Adrenal gland (tissue), 12 donors: ENCODE measurements around the gene CCDC201. TPM values are rescaled to one million over a fixed set of nuclear protein-coding genes. Genes with fewer than 3 reads are reported as not detected.

Experiments used
- DNase-seq, 7 donors: peaks; one replicate each; pipeline ENCODE4 v3.0.0-alpha.2; 2019 to 2020
- H3K27ac ChIP-seq, 5 donors: fragments of 200-600 bp; sonication (generic) in 4 of 5; 1 replicate in 3 of 5; 2 replicates in 2 of 5; pipeline versions ENCODE4 v1.5.1 to v1.8.0; 2016 to 2020; ENCODE audit warnings: mild to moderate bottlenecking in 1 of 5
- H3K27me3 ChIP-seq: fragments of 200-600 bp; 2 replicates; pipeline ENCODE4 v1.8.0; 2021
- H3K36me3 ChIP-seq, 2 donors: fragments of 200-600 bp; replicated peaks in 1 of 2; 1 replicate in 1 of 2; 2 replicates in 1 of 2; pipeline versions ENCODE4 v1.5.1 to v1.8.0; 2018 to 2022
- H3K4me1 ChIP-seq, 2 donors: fragments of 200-600 bp; replicated peaks in 1 of 2; 1 replicate in 1 of 2; 2 replicates in 1 of 2; pipeline versions ENCODE4 v1.5.1 to v1.8.0; 2018 to 2021
- H3K4me3 ChIP-seq, 4 donors: fragments of 200-600 bp; sonication (generic) in 3 of 4; one replicate each; pipeline ENCODE4 v1.5.1; 2016 to 2018
- H3K9me3 ChIP-seq, 3 donors: fragments of 200-600 bp; sonication (generic) in 1 of 3; replicated peaks in 1 of 3; 1 replicate in 2 of 3; 2 replicates in 1 of 3; pipeline versions ENCODE4 v1.5.1 to v1.8.0; 2016 to 2021
- CTCF ChIP-seq, 6 experiments: fragments of 450-650 bp in 4 of 6; fragments of 200-600 bp in 2 of 6; sonication (generic) in 1 of 6; IDR thresholded peaks; 1 replicate in 5 of 6; 2 replicates in 1 of 6; pipeline versions ENCODE4 v1.5.1 to v1.8.0; 2016 to 2021; ENCODE audit warnings: antibody characterized with exemption in 6 of 6, mild to moderate bottlenecking in 2 of 6, moderate library complexity in 1 of 6
- POLR2A ChIP-seq, 2 donors: fragments of 450-650 bp; IDR thresholded peaks; one replicate each; pipeline ENCODE4 v1.6.1; 2017; ENCODE audit warnings: antibody characterized with exemption in 2 of 2, mild to moderate bottlenecking in 2 of 2, moderate library complexity in 1 of 2
- WGBS, 4 donors: extraction: QIAGEN DNeasy Blood & Tissue Kit in 2 of 4; methylation state at CpG; one replicate each; pipeline versions ENCODE4 v1.1.5 to v1.1.7; 2013 to 2017; 5-methylcytosine and 5-hydroxymethylcytosine counted together
- intact Hi-C, 2 donors: fragments of 100-400 bp; cut with DNase I; formaldehyde crosslinking; loops; one replicate each; pipeline versions ENCODE4 v1.14.1 to v1.15.0; 2022 to 2023
- polyA plus RNA-seq, 3 donors: library from polyadenylated mRNA; stranded (reverse); fragments of 200-250 nt in 2 of 3; fragments of 350-450 nt in 1 of 3; fragmentation: Illumina TruSeq in 1 of 3; extraction: RNeasy Lipid Tissue Mini Kit (QIAGEN cat#74804) in 1 of 3; gene quantifications; one replicate each; pipeline ENCODE4 v1.2.3, GENCODE V29; 2013 to 2014
- total RNA-seq, 9 donors: library from RNA; depleted of rRNA in 4 of 9; stranded (reverse); fragments of >200 nt in 4 of 9; fragments of 120-200 nt in 1 of 9; fragmentation: NEBNext Ultra II Directional in 1 of 9; extraction: Animal tissue kit (Norgen Biotek cat#: 25700) in 1 of 9; gene quantifications; one replicate each; pipeline versions ENCODE4 v1.1.0 to v1.2.4, GENCODE V29; 2013 to 2023
- donor health status: healthy with polysubstance abuse.
- donor health status: Bipolar disorder and iron deficiency.
- donor health status: DM: yes; HTN: yes; CAD: no.
- donor health status: DM: no; HTN: no; CAD: no.
- donor health status: DM: no; HTN: no; CAD: no.
- donor health status: DM: yes; HTN: yes; CAD: no.

Gene CCDC201
- total and polyA plus RNA-seq, 12 donors: not detected

- 73 to 92% (median 86%) methylated on average over 7 of the region's 7 CpGs for WGBS, 4 donors
- Histone ChIP-seq H3K27me3 (peaks cover under 1% of the 10 kb centered on the region), H3K4me1 (no peaks in the 10 kb centered on the region), H3K9me3 (no peaks in the 10 kb centered on the region), H3K36me3 (no peaks in the 10 kb centered on the region), H3K27ac (no peak overlapping the region), H3K4me3 (no peak overlapping the region)
- TF ChIP-seq POLR2A (IDR thresholded peaks at IDR 0.05) (no peak), CTCF (IDR thresholded peaks at IDR 0.05) (no peak)
- DNase-seq: no peak
- intact Hi-C loops: loop anchor here in 1 of 2 donors (10.0 kb wide), 1 partner anchor 1342 kb away; no protein-coding TSS in a partner anchor
Observed at GRCh38 chr7:45912972-45913371, 40.1 kb upstream of the CCDC201 start.

- intact Hi-C loops: loop anchor here in 1 of 2 donors (10.0 kb wide), 1 partner anchor 1343 kb away; no protein-coding TSS in a partner anchor
- TF ChIP-seq POLR2A (IDR thresholded peaks at IDR 0.05) (no peak), CTCF (IDR thresholded peaks at IDR 0.05) (no peak)
- WGBS, 4 donors: 86 to 92% (median 91%) methylated on average over 9 of the region's 9 CpGs
- no peak overlapping the region for H3K4me3 ChIP-seq
- no peaks in the 10 kb centered on the region for H3K9me3 ChIP-seq
- no peak for DNase-seq
- H3K4me1 ChIP-seq: no peaks in the 10 kb centered on the region
- H3K27me3 ChIP-seq: no peaks in the 10 kb centered on the region
- H3K36me3 ChIP-seq: no peaks in the 10 kb centered on the region
- no peak overlapping the region for H3K27ac ChIP-seq
Observed at GRCh38 chr7:45911311-45911710, 38.4 kb upstream of the CCDC201 start.

- Histone ChIP-seq H3K4me1 (no peaks in the 10 kb centered on the region), H3K9me3 (no peaks in the 10 kb centered on the region), H3K27ac (no peak overlapping the region), H3K4me3 (no peak overlapping the region), H3K27me3 (no peaks in the 10 kb centered on the region), H3K36me3 (no peaks in the 10 kb centered on the region)
- DNase-seq: no peak
- TF ChIP-seq CTCF (IDR thresholded peaks at IDR 0.05): no peak
- TF ChIP-seq POLR2A (IDR thresholded peaks at IDR 0.05): no peak
- WGBS, 4 donors: 79 to 92% (median 86%) methylated on average over 3 of the region's 3 CpGs
- intact Hi-C loops: loop anchor here in 1 of 2 donors (10.0 kb wide), 1 partner anchor 1344 kb away; no protein-coding TSS in a partner anchor
Observed at GRCh38 chr7:45910855-45911254, 38.0 kb upstream of the CCDC201 start.

GRCh38 chr7:45909561-45909960, 36.7 kb upstream of the CCDC201 start:
- intact Hi-C loops: no loop called here
- DNase-seq: no peak
- no peaks in the 10 kb centered on the region for H3K9me3 ChIP-seq
- H3K27ac ChIP-seq: no peak overlapping the region
- no peak overlapping the region for H3K4me3 ChIP-seq
- no peaks in the 10 kb centered on the region for H3K27me3 ChIP-seq
- no peak for TF ChIP-seq POLR2A (IDR thresholded peaks at IDR 0.05)
- TF ChIP-seq CTCF (IDR thresholded peaks at IDR 0.05): no peak
- H3K4me1 ChIP-seq: no peaks in the 10 kb centered on the region
- H3K36me3 ChIP-seq: no peaks in the 10 kb centered on the region
